Mucosa of stomach (tissue), 1 donor: ENCODE measurements around the gene BMP5.
"Not testable (repeated sequence)": the region's sequence is repeated elsewhere in the genome, so short reads cannot be mapped to it uniquely, and the experiment has no call there.

Experiments used
- H3K27me3 ChIP-seq: one replicate; pipeline ENCODE4 v1.7.0; 2013; ENCODE audit warnings: mild to moderate bottlenecking, low read length; ENCODE audit not compliant: control insufficient read depth, insufficient read depth
- H3K36me3 ChIP-seq: one replicate; pipeline ENCODE4 v1.7.0; 2013; ENCODE audit warnings: low read length; ENCODE audit not compliant: control insufficient read depth, insufficient read depth
- H3K4me1 ChIP-seq: one replicate; pipeline ENCODE4 v1.7.0; 2013; ENCODE audit warnings: mild to moderate bottlenecking, low read length; ENCODE audit not compliant: control insufficient read depth, insufficient read depth
- H3K4me3 ChIP-seq: one replicate; pipeline ENCODE4 v1.7.0; 2013; ENCODE audit warnings: low read length
- H3K9ac ChIP-seq: one replicate; pipeline ENCODE4 v1.7.0; 2013; ENCODE audit warnings: mild to moderate bottlenecking, low read length, moderate library complexity
- H3K9me3 ChIP-seq: one replicate; pipeline ENCODE4 v1.7.0; 2013; ENCODE audit warnings: mild to moderate bottlenecking, low read length, moderate library complexity; ENCODE audit not compliant: control insufficient read depth
- donor health status: Pancreatic carcinoma.

Gene BMP5

GRCh38 chr6:55875400-55875799, at the start of gene BMP5:
Gene BMP5 (minus strand): TSS chr6:55875590. CDS start chr6:55874865, 725 bp downstream.
- Histone ChIP-seq H3K27me3 (no peaks in the 10 kb centered on the region), H3K9ac (no peak within 1 kb of the TSS), H3K4me3 (no peak within 1 kb of the TSS), H3K9me3 (no peaks in the 10 kb centered on the region), H3K4me1 (no peaks in the 10 kb centered on the region), H3K36me3 (no peaks in the 10 kb centered on the region)

GRCh38 chr6:55922406-55922805, 47.0 kb upstream of the BMP5 start:
- H3K9me3 ChIP-seq = no peaks in the 10 kb centered on the region
- no peak overlapping the region for H3K4me3 ChIP-seq
- no peaks in the 10 kb centered on the region for H3K36me3 ChIP-seq
- no peak overlapping the region for H3K9ac ChIP-seq
- H3K27me3 ChIP-seq = no peaks in the 10 kb centered on the region
- no peaks in the 10 kb centered on the region for H3K4me1 ChIP-seq

- Histone ChIP-seq H3K4me1 (no peaks in the 10 kb centered on the region), H3K9ac (no peak overlapping the region), H3K9me3 (no peaks in the 10 kb centered on the region), H3K27me3 (no peaks in the 10 kb centered on the region), H3K36me3 (no peaks in the 10 kb centered on the region), H3K4me3 (no peak overlapping the region)
These were observed 44.4 kb upstream of the BMP5 start for GRCh38 chr6:55919716-55920308.

DNA sequence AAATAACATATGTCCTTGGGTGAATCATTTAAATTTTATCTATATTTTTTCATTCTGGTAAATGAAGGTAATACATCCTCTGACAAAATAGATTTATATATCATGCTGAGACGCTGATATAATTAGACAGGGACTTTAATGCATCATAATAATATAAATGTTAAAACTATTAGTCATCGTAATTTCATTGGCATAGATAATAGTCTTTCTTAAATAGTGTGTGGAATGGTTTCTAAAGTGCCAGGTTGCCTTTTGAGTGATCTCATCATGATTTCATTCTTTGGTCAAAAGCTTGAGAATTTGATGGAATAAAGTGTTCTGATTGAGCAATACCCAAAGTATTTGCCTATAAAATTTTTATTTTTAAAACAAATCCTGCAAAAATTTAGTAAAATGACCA, 43.2 kb upstream of the BMP5 start:
- Histone ChIP-seq H3K4me1 (no peaks in the 10 kb centered on the region), H3K36me3 (no peaks in the 10 kb centered on the region), H3K9ac (no peak overlapping the region), H3K27me3 (no peaks in the 10 kb centered on the region), H3K9me3 (no peaks in the 10 kb centered on the region), H3K4me3 (no peak overlapping the region)

DNA sequence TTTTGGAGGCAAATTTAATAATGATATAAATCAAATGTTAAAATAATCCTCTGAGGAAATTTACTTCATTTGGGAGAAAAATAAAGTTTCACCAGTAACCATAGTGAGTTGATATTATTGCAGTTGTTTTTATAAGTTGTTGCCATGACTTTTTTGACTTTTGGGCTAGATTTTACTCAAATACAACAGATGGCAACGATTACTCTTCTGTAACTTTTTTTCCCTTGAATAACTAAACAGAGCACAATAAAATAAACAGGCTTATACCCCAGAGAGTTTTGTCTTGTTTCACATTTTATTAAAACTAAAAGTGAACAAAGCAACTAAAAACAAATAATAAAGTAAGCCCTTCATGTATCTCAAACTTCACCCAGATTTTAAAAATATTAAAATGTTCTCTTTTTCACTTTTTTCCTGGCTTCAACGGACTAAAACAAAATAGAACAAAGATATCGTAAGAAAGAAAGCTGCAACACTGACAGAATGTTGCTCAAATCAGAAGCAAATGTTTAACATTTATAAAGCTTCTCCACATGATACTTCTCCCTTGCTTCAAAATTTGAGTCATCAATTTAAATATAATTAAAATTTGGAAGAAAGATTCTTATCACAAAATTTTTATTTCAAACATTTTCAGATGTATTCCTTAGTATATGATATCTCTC, 42.5 kb upstream of the BMP5 start:
- Histone ChIP-seq H3K9me3 (no peaks in the 10 kb centered on the region), H3K36me3 (no peaks in the 10 kb centered on the region), H3K4me1 (no peaks in the 10 kb centered on the region), H3K9ac (no peak overlapping the region), H3K27me3 (no peaks in the 10 kb centered on the region), H3K4me3 (no peak overlapping the region)

- no peaks in the 10 kb centered on the region for H3K4me1 ChIP-seq
- no peak overlapping the region for H3K4me3 ChIP-seq
- H3K9ac ChIP-seq = no peak overlapping the region
- H3K27me3 ChIP-seq = no peaks in the 10 kb centered on the region
- no peaks in the 10 kb centered on the region for H3K9me3 ChIP-seq
- no peaks in the 10 kb centered on the region for H3K36me3 ChIP-seq
These were observed 40.8 kb upstream of the BMP5 start for GRCh38 chr6:55916188-55916587.

GRCh38 chr6:55913228-55914195, 38.1 kb upstream of the BMP5 start:
- Histone ChIP-seq H3K9ac (no peak overlapping the region), H3K27me3 (no peaks in the 10 kb centered on the region), H3K4me3 (no peak overlapping the region), H3K4me1 (no peaks in the 10 kb centered on the region), H3K36me3 (no peaks in the 10 kb centered on the region), H3K9me3 (no peaks in the 10 kb centered on the region)

DNA sequence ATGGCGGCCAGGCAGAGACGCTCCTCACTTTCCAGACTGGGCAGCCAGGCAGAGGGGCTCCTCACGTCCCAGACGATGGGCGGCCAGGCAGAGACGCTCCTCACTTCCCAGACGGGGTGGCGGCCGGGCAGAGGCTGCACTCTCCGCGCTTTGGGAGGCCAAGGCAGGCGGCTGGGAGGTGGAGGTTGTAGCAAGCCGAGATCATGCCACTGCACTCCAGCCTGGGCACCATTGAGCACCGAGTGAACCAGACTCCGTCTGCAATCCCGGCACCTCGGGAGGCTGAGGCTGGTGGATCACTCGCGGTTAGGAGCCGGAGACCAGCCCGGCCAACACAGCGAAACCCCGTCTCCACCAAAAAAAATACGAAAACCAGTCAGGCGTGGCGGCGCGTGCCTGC, 35.1 kb upstream of the BMP5 start:
- not testable (repeated sequence) for H3K9ac ChIP-seq, H3K36me3 ChIP-seq, H3K9me3 ChIP-seq, H3K4me1 ChIP-seq, H3K27me3 ChIP-seq, H3K4me3 ChIP-seq

DNA sequence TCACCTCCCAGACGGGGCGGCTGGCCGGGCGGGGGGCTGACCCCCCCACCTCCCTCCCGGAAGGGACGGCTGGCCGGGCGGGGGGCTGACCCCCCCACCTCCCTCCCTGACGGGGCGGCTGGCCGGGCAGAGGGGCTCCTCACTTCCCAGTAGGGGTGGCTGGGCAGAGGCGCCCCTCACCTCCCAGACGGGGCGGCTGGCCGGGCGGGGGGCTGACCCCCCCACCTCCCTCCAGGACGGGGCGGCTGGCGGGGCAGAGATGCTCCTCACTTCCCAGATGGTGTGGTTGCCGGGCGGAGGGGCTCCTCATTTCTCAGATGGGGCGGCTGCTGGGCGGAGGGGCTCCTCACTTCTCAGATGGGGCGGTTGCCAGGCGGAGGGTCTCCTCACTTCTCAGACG, 34.5 kb upstream of the BMP5 start:
- not testable (repeated sequence) for H3K36me3 ChIP-seq, H3K9ac ChIP-seq, H3K9me3 ChIP-seq, H3K4me3 ChIP-seq, H3K4me1 ChIP-seq, H3K27me3 ChIP-seq

GRCh38 chr6:55902796-55903195, 27.4 kb upstream of the BMP5 start:
- Histone ChIP-seq H3K9ac (no peak overlapping the region), H3K36me3 (no peaks in the 10 kb centered on the region), H3K4me1 (no peaks in the 10 kb centered on the region), H3K27me3 (no peaks in the 10 kb centered on the region), H3K4me3 (no peak overlapping the region), H3K9me3 (no peaks in the 10 kb centered on the region)

DNA sequence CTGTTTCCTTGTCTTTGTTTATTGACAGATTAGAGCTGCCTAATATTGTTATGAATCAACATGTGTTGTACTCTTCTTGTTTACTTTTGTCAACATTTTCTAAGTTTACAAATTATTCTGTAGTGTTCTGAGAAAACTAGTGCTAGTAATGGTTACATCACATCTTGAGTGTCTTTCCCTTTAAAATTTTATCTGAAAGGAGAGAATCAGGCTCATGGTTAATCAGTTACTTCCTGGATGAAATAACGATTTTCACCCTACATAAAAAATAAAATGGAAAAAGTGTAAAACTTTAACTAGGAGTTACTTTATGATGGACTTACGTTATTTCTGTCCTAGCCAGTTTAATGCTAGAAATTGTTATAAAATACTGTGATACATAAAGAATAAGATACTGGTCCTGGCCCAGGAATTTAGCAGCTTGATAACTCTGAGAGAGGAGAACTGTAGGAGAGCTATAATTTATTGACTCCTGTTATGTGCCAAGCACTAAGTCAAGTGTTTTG, 26.4 kb upstream of the BMP5 start:
- H3K4me1 ChIP-seq = no peaks in the 10 kb centered on the region
- H3K9ac ChIP-seq = no peak overlapping the region
- H3K9me3 ChIP-seq = no peaks in the 10 kb centered on the region
- H3K4me3 ChIP-seq = no peak overlapping the region
- H3K27me3 ChIP-seq = no peaks in the 10 kb centered on the region
- no peaks in the 10 kb centered on the region for H3K36me3 ChIP-seq

GRCh38 chr6:55898342-55898741, 23.0 kb upstream of the BMP5 start:
- Histone ChIP-seq H3K9me3 (no peaks in the 10 kb centered on the region), H3K4me3 (no peak overlapping the region), H3K9ac (no peak overlapping the region), H3K27me3 (no peaks in the 10 kb centered on the region), H3K4me1 (no peaks in the 10 kb centered on the region), H3K36me3 (no peaks in the 10 kb centered on the region)
